HG02840 (cell line): Measurements from ENCODE around the gene PRKG1.

Source experiments
- ATAC-seq: cut with Tn5 transposase; IDR thresholded peaks from one replicate; pipeline ENCODE4 v1.9.1; 2021; ENCODE audit warnings: mild to moderate bottlenecking, moderate library complexity, moderate number of reproducible peaks; ENCODE audit not compliant: unreplicated experiment, low FRiP score

PRKG1 gene

DNA sequence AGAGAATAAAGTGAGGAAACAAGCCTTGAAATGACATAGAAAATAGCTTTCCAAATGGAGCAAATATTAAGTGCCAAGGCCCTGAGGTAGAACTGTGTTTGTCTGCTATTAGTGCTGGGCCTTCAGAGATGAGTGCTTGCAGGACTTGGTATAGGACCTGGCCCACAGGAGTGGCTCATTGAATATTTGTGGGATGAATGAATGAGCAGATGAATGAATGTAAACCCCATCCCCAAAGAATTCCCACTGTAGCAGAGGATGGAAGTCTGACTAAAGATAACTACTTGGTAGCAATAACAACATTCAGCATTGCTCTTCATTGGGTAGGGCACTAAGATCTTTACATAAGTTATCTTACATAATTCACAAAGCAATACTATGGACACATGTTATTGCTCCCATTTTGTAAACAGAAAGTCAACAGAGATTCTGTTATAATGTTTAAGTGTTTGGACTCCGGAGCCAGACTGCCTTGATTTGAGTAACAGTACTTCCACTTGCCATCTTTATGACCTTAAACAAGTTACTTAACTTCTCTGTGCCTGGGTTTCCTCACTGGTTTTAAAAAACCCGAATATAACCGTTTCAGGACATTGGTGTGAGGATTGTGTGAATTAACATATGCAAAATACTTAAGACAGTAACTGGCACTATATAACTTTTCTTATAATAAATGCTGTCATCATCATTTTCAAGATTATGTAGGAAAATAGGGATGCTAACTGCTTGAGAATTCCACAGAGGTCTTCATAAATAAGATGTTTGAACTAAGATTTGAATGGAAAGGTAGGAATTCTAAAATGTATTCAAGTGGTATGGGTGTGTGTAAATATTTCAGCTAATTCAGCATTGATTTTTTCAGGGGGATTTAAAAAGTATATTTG lies 141.9 kb downstream of the PRKG1 start:
- no peak for ATAC-seq

DNA sequence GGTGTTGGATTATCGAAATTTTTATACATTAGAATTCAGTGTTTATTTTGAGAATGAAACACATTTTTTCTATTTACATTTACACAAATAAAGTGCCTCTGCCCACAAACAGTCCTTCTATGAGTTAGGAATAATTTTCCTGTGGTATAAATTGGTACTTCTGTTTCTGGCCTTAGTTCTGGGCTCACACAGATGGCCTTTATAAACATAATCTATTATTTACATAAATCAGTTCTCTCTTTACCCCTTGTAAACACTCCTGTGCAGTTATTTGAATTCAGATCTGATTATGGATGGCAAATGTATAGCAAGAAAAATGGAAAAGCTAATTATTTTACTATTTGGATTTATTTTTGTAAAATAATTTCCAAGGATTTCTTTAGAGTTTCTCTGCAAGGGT lies 143.2 kb downstream of the PRKG1 start:
- no peak for ATAC-seq

DNA sequence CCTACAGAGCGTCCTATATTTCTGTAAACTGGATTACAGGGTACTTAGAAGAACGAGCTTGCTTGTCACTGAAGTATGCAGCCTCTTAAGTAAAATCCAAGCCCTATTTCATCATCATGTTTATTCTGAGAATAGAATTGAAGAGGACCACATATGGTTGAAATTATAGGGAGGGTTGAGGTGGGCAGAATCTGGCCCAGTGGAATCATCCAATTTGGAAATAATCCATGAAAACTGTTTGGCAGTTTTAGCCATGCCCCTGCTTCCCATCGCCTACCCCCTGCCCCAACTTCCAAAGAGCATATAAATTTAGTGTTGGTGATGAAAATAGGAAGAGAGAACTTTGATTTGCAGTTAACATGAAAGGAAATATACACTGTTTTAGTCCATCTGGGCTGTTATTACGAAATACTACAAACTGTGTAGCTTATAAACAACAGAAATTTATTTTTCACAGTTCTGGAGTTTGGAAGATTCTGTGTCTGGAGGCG lies 150.4 kb downstream of the PRKG1 start:
- no peak for ATAC-seq

DNA sequence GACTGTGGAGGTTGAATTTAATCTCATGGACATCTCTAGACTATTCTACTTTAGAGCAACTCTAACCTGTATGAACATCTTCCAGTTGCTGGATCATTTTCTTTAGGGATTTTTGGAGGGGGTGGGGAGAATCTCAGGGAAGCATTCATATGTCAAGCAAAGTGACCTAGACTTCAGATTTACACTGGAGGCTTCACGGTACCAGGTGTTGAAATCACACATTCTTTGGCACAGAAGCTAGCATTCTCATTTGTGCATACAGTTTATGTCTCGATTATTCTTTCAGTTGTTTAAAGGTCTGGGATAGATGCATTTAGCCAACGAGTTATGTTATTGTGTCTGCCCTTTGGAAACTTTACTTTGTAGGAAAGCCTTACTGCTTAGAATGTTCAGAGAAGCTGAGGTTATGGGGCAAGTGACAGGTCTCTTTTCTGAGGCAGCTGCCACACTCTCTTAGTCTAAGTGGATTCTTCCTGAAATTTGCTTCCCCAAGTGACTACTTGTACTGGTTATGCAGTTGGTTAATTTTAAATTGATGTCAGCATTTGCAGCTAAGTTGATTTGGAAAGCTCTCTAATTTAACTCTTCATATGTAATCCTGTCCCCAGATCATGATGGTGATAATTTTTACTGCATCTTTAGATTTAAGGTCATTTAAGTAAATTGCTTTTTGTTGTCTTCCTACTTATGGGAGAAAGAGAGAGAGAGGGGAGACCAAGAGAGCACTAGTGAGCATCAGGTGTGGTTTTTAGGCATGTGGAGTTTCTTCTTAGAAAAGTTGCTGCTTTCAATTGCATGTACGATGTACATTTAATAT lies 153.8 kb downstream of the PRKG1 start:
- no peak for ATAC-seq

DNA sequence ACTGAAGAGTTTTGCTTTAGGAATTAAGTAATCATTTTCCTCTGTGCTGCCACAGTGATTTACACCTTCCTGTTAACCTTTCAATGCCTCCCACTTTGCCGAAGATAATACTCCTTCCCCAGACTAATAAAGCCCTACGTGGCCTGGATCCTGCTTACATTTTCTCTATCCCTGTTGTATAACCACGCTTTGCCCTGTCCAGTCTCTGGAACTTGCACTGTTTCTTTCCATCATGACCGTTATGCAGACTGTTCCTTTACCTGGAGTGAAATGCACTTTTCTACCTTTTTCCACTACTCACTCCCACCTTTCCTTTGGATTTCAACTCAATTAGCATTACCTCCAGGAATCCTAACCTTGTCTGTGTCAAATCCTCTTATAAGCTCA lies 154.4 kb downstream of the PRKG1 start:
- ATAC-seq: no peak

DNA sequence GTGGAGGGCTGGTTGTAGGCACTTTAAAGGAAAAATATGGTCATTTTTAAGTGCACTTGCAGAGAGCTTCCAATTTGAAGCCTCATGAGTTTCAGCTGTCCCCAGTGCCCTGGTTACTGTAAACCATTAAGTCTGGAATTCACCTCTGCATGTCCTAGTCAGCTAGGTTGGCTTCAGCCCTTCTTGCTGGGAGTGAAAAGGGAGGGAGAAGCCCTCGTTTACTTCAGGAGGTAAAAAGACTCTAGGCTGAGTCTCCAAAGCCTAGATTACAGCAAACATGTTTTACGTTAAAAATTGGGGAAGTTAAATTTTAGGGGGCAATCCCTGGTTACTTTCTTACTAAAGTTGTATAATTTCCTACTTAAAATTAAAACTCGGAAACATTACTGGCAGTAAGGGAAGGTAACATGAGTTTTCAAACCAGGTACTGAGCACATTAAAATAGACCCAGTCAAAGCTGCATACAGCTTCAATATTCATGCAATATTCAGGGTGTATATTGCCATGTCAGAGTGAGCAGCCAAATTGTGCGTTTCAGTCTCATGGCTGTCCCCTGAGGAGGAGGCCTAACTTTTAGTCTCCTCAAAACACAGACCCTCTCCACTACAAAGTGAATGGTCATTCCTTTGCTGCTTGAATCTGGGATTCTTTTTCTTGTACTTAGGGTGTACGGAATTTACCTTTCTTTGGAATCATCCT lies 156.7 kb downstream of the PRKG1 start:
- no peak for ATAC-seq

DNA sequence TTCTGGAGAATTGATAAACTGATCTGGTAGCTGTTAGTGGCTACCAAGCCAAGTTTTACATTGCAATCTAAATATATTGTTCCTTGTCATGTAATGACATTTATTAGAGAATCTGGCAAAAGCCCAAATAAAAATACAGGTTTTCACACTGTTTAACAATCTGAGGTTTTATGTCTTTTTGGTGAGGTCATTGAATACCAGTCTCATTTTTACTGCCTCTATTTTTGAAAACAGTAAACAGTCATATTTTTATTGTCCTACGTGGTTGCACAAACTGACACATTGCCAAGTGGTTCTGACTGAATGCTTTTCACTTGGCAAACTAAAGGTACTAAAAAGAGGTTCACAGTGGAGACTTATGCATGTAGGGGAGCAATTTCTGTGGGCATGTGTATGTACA lies 157.5 kb downstream of the PRKG1 start:
- ATAC-seq: no peak

DNA sequence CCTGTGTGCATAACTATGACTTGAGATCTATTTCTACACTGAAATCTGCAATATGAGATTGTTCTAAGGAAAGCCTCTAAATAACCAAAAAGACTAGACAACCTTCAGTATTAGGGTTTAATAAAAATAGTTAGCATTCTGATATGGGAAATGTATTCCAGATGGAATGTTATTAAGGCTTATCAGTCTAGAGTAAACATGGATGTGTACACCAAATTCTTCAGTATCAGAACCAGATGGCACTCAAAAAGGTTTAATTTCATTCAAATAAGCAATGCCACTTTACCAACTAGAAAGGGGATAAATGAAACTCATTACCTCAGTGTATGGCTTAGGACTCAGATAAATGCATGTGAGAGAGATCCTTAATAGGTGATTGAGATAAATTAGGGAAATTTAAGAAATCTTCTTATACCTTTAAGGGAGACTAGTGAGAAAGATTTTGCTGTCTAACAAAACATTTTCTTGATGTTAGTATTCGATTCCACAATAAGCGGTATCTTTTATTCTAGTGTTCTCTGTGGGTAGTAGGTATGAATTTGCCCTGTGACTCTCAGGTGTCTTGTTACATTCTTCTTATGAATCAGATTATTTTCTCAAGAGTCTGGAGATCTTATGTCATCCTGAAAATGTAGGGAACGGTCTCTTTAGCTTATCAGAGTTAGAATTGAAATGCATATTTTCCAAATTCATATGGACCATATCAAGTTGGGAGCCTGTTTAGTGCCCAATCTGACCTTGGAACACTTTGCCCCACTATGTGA lies 159.2 kb downstream of the PRKG1 start:
- no peak for ATAC-seq

DNA sequence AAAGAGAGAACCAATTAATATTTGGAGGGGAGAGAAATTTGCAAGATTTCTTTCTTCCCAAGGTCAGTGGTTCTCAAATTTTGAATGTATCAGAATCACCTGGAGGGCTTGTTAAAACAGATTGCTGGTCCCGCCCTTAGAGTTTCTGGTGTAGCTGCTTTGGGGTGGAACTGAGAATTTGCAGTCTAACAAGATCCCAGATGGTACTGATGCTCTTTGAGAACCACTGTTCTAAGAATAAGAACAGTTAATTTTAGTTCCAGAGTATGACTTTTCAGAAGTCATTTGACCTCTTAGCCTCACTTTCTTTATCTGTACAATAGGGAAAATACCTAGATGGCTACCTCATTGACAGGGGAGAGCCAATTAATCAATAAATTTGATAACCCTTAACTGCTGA lies 161.6 kb downstream of the PRKG1 start:
- ATAC-seq: no peak

DNA sequence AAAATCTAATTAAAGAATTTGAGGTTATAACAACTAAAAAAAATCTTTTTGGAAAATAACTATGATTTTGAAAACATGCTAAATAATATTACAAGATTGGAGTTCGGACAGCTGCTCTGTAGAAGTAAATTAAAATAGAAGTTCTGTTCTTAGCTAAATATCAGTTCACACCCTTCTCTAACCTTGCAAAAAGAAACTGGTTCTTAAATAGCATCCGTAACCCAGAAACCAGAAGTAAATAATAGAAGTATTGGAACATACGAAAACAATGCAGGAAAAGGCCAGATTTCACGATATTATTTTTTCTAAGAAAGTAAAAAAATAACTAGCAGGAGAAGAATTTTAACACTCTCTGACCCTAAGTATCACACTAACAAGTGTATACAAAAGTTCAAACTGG lies 164.7 kb downstream of the PRKG1 start:
- no peak for ATAC-seq

DNA sequence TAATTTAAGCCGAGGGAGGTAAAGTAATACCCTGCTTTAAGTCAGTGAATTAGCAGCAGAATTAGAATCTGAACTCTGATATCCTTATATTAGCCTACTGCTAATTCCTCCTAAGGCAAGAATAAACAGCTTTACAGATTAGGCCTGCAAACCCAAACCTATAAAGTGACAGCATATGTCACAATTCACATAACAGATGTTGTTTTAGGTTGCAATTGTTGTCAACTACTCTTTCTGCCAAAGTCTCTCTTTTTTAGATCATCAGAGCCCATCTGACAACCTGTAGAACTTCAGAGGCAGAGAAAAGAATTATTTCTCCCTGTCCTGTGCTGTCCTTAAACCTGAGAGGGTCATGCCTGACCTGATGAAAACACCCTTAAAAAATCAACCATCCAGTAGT lies 167.2 kb downstream of the PRKG1 start:
- ATAC-seq: no peak

DNA sequence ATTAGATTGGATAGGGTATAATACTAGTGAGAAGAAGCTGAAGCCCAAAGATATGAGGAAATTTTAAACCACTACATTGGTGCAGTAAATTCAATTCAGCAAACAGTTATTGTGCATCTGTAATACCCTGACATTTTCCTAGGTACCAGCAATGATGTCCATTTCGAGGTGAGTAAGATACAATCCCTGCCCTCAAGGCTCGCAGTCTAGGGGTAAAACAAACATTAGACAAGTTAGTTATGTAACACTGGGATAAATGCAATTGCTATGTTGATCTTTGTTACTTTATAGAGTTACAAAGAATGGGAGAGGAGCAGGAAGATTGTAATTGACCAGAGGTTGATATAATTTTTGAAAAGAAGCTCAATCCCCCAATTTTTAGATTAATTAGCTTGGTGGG lies 168.1 kb downstream of the PRKG1 start:
- ATAC-seq: no peak

DNA sequence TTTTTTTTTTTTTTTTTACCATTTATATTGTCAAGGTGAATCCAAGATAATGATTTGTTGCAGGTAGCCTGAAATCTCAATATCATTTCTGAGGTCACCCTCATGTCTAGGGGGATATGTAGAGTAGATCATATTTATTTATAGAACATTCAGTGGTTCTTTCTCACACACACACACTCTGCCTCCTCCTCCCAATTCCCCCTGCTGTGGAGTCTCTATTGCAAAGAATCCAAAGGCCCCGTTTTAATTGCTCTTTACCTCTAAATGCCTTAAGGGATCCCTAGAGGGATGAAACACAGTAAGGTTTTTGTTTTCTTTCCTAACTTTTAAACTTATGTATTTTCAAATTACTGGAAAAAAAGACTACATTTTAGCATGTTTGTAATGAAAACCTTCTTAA lies 170.0 kb downstream of the PRKG1 start:
- no peak for ATAC-seq

DNA sequence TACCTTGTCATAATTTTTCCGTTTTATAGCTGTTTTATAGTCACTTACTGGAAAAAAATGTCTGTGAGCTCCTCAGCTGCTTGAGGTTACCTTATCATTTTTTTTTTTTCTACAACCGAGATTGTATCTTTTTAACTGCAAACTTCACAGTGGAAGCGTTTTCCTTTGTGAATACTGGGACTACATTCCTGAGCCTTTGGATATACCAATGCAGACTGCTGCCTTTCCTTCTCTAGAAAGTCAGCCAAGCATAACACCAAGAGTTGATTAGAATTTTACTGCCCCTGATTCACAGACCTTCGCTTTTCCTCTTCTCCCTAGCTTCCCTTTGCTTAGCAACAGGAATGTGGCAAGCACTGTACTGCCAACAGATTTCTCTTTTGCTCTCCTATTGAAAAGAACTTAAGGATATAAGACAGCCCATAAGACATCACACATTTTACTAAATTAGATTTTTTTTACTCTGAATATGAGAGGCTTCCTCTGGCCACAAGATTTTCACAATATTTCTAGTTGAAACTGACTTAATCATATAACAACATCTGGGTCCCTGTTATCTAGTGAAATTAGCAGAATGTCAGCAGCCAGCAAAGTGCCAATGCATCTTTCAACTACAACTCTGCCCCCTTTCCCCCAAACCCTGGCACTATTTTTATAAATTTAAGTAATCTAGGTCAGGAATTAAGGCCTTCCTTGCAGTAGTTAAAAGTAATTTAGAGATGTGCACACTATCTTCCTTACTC lies 170.6 kb downstream of the PRKG1 start:
- ATAC-seq: no peak

DNA sequence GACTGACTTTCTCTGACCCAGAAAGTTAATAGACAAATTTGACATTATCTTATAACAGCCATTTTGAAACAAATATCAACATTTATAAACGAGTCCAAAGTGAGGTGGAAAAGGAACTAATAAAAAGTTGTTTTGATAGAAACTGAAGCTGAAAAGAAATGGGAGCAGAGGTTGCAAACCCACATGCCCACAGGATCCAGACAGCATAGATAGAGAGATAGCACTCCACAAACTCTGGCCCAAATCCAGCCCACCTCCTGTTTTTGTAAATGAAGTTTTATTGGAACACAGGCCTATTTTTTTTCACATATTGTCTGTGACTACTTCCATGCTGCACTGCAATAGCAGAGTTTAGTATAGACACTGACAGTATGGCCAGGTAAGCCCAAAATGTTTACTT lies 171.9 kb downstream of the PRKG1 start:
- ATAC-seq: no peak

DNA sequence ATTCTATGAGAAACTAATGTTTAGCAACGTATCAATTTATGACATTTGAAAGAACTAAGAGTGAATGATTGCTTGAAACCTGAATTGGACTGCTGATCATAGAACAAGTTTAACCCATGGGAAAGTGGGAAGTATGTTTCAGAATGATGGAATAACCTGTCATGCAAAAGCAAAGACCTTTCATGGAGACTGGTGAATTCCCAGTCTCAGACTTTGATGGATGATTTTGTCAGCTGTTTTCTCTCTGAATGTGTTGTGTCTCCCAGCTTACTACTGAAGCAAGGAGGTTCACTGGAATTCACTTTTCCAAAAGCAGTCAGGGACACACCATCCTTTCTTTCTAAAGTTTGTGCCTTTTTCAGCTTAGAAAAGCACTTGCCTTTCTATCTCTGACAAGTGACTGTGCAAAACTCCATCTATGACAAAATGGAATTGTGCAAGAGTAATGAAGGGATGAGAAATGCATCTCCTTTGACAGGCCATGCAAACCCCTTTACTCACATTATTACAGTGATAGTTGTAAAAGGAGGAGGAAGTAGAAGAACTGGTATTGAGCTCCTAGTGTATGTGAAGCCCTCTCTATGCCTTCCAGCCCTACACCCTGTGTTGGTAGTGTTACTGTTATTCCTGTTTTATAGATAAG lies 176.1 kb downstream of the PRKG1 start:
- ATAC-seq: no peak

DNA sequence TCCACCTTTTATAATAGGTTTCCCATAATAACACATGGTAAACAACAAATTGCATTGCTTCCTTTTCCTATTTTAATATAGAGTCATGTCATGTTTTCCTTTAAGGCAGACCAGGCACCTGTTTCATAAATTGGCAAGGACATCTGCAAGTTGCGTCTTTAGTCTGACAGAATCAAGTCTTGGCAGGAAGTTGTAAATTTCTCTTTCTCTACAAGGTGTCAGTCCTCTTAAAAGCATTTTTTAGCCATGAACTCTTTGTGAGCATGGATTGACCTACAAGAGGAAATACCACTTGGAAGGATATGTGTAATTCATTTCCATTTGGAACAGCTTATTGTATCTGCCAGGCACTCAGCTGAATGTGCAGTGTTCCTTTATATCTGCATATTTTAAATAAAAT lies 176.8 kb downstream of the PRKG1 start:
- no peak for ATAC-seq

DNA sequence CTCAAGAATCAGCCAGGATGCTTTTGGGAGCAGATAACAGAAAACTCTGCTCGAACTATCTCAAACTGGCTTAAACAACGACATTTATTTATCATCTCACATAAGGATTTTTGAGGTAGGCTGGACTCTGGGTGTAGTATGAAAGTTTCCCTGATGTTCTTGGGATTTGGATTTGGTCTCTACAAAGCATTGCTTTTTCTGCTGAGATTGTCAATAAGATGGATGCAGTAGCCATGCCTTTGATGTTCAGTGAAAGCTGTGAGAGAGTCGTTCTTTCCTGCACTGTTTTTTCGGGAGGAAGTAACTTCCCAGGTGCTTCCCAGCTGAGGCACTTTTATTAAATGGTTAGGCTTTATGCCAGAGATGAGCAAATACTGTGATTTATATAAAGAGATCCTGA lies 181.1 kb downstream of the PRKG1 start:
- no peak for ATAC-seq
